GM13977 (cell line): ENCODE data around the gene PUM2.
"Not testable (repeated sequence)": the region's sequence is repeated elsewhere in the genome, so short reads cannot be mapped to it uniquely, and the experiment has no call there.

Experiments
- DNase-seq: peaks from one replicate; pipeline ENCODE4 v3.0.0; 2012; ENCODE audit warnings: low spot score
- in situ Hi-C: fragments of 300-500 bp; cut with MboI; formaldehyde crosslinking; loops from one replicate; pipeline ENCODE4 v1.12.0; 2022; ENCODE audit warnings: low sequenced_read_pairs, low pct_unique_long_range_greater_than_20kb, mixed read lengths, inconsistent platforms; ENCODE audit not compliant: unreplicated experiment
- TF ChIP-seq, protein P1 (sequence below): IDR thresholded peaks from 2 replicates; pipeline ENCODE4 v1.5.1; 2012; ENCODE audit warnings: mild to moderate bottlenecking, control low read depth; ENCODE audit not compliant: insufficient read depth; ENCODE audit errors: extremely low read depth, missing control alignments

Gene PUM2

DNA sequence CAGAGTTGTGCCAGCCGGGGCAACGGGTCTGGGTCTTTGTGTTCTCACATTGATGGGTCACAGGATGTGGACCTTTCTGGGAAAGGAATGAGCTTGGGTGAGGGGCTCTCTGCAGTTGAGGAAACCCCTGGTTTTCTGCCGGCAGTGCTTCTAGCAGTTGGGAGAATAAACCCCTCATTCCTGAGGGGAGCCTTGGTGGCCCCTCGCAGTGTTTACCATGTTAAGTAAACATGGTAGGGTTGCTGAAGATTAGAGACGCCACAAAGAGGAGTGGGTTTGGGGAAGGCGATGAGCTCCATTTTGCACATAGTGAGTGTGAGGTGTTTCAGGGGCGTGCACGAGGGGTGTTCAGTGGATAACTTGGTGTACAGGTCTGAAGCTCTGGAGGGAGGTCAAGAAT is 27.7 kb upstream of the PUM2 start:
- no peak for DNase-seq
- in situ Hi-C loops, result no loop called here
- TF ChIP-seq, protein P1, sequence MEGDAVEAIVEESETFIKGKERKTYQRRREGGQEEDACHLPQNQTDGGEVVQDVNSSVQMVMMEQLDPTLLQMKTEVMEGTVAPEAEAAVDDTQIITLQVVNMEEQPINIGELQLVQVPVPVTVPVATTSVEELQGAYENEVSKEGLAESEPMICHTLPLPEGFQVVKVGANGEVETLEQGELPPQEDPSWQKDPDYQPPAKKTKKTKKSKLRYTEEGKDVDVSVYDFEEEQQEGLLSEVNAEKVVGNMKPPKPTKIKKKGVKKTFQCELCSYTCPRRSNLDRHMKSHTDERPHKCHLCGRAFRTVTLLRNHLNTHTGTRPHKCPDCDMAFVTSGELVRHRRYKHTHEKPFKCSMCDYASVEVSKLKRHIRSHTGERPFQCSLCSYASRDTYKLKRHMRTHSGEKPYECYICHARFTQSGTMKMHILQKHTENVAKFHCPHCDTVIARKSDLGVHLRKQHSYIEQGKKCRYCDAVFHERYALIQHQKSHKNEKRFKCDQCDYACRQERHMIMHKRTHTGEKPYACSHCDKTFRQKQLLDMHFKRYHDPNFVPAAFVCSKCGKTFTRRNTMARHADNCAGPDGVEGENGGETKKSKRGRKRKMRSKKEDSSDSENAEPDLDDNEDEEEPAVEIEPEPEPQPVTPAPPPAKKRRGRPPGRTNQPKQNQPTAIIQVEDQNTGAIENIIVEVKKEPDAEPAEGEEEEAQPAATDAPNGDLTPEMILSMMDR, result no peak

DNA sequence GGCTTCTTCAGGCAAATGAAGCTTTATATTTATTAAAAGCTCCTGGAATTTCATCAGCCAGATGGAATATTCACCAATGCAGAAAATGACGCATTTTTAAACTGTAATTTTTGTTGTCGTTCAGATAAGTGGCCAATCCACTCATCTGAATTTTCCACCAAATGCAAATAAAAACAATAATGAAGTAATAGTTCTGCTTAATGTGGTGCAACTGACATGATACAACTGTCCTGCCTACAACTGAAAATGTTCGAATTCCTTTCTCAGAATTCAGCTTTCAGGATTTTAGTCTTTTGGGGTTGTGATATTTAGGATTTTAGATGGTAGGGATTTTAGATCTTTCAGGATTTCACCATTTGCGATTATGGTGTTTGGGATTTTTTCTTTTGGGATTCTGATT is 27.1 kb upstream of the PUM2 start:
- TF ChIP-seq, protein P1, result no peak
- DNase-seq, result no peak
- in situ Hi-C loops, result no loop called here

DNA sequence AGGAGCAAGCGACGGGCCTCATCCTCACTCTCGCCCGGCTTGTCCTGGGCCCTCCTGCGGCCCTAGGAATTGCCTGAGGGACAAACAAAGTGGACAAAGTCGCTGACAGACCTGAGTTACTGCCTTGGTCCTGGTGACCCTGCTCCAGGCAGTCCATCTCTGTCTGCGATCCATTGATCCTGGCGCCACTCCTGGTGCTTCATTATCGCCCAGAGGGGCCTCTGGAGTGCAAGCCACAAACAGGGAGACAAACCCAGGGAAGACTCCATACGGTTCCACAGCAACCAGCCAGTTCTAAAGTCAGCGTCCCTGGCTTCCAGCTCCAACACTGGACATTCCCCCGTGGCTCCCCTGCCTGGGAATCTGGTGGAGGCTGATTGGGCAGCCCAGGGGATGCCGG is 24.3 kb upstream of the PUM2 start:
- DNase-seq, in situ Hi-C loops: not testable (repeated sequence)

DNA sequence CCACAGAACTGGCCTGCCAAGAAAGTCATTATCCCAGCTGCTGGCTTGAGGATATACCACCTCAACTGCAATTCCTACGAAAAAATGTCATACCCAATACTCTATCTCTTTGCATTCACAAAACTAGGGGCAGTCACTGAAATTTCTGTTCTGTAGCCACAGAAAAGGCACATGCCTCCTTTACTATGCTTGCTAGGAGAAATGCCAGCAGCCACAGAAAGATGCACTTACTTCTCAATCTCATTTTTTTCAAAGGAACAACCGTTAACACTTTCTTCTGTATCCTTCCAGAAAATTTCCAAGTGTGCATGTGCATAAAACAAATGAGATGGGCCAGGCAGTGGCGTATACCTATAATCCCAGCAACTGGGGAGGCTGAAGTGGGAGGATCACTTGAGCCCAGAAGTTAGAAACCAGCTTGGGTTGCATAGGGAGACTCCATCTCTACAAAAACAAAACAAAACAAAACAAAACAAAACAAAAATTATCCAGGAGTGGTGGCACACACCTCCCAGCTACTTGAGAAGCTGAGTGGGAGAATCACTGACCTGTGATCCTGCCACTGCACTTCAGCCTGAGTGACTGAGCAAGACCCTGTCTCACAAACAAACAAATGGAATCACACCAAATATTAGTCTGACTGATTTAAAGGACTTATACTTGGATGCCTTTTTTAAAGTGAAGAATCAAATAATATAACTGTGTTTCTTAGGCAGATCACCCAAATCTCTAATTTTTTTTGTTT is 22.4 kb upstream of the PUM2 start:
- TF ChIP-seq, protein P1, result no peak
- no peak for DNase-seq
- in situ Hi-C loops, result no loop called here

DNA sequence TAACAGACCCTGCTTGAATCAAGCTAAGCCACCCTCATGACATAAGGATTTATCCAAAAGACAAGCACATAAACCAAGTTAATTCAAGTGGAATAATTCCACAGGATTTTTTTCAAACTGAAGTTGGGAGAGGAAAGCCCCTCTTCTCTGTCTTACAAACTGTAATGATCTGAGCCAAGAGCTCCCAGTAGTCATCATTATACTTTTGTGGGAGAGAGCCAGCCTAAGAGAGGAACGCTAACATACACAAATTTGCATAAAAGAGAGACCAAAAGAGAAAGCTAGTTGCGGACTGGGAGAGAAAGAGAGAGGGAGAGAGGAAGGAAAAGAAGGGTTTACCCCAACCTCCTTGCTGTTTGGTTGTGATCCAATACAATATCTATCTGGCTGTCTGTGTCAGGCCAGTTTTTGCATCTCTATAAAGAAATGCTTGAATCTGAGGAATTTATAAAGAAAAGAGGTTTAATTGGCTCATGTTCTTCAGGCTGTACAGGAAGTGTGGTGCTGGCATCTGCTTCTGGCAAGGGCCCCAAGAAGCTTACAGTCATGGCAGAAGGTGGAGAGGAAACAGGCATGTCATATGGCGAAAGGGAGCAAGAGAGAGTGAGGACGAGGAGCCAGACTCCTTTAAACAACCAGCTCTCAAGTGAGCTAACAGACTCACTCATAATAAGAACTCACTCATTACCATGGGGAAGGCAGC is 20.8 kb upstream of the PUM2 start:
- in situ Hi-C loops, result no loop called here
- TF ChIP-seq, protein P1, result no peak
- DNase-seq, result no peak

DNA sequence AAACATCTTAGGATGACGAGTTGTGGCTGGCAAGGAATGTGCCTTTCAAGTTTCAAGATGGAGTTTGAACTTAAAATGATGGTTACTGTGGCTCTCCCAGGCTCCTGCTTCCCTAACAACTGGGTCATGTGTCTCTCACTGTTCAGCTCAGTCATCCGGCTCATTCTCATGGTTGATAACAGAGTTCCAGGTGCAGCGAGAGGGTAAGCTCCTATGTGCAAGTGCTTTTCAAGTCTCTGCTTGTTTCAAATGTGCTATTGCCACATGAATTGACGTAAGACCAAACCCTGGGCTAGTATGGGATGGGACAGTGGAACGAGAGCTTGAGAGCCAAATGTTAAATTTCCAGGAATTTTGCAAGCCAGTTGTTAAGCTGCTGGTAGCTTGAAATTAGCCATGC is 19.5 kb upstream of the PUM2 start:
- in situ Hi-C loops, result no loop called here
- DNase-seq, result no peak
- TF ChIP-seq, protein P1, result no peak

DNA sequence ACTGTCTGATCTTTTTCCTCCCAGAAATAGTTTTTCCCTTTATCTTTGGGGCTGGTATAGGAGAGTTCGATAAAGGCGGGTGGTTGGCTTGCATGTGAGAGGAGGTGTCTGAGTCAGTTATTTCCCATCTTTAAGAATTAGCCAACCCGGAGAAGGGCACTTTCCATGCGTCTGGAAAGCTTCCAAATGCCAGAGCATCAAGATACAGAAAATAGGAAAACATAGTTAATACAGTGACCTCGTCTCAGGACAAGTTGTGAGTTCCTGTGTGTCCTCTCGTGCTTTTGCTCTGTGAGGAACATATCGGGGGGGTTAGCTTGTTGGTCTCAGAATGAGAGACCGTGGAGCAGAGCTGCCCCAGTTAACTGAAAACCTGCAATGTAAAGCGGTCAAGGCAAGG is 18.7 kb upstream of the PUM2 start:
- TF ChIP-seq, protein P1, result no peak
- in situ Hi-C loops, result no loop called here
- no peak for DNase-seq
